ENCODE results near the gene SSBP2. TPM values are rescaled to one million over a fixed set of nuclear protein-coding genes. Genes with fewer than 3 reads are reported as not detected.
"Not testable (repeated sequence)": the region's sequence is repeated elsewhere in the genome, so short reads cannot be mapped to it uniquely, and the experiment has no call there.

The SSBP2 gene
- total RNA-seq, 4 donors from 2014 or later: 38.6 to 58.5 (median 51.8) TPM

DNA sequence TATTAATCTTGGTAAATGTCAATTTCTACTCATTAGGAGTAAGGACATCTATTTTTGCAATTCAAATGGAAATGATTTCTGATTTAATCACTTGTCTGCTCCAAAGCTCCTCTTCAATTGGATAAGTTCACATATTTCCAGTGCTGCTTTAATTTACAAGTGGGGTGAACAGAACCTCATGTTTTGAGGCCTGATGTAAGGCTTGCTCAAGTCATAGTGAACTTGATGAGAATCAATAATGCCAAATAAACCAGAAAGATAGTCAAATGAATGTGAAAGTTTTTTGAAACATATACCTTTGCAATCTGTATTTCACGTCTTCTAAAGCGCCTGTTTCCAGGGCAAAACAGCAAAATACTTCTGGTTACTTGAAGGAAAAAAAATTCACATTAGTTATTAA, 341.5 kb downstream of the SSBP2 start:
- H3K4me3 ChIP-seq (replicated peaks in 1 of 3): no peak overlapping the region
- intact Hi-C loops (cut with DNase I): no loop called here
- H3K27me3 ChIP-seq: no peaks in the 10 kb centered on the region
- H3K36me3 ChIP-seq: no peaks in the 10 kb centered on the region
- no peak overlapping the region for H3K27ac ChIP-seq
- H3K9me3 ChIP-seq: no peaks in the 10 kb centered on the region
- H3K4me1 ChIP-seq: no peaks in the 10 kb centered on the region
- 95 to 96% methylated on average over 2 of the region's 2 CpGs for WGBS, 2 donors
- DNase-seq: no peak
- TF ChIP-seq, protein P1, sequence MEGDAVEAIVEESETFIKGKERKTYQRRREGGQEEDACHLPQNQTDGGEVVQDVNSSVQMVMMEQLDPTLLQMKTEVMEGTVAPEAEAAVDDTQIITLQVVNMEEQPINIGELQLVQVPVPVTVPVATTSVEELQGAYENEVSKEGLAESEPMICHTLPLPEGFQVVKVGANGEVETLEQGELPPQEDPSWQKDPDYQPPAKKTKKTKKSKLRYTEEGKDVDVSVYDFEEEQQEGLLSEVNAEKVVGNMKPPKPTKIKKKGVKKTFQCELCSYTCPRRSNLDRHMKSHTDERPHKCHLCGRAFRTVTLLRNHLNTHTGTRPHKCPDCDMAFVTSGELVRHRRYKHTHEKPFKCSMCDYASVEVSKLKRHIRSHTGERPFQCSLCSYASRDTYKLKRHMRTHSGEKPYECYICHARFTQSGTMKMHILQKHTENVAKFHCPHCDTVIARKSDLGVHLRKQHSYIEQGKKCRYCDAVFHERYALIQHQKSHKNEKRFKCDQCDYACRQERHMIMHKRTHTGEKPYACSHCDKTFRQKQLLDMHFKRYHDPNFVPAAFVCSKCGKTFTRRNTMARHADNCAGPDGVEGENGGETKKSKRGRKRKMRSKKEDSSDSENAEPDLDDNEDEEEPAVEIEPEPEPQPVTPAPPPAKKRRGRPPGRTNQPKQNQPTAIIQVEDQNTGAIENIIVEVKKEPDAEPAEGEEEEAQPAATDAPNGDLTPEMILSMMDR (IDR thresholded peaks at IDR 0.05): no peak
- no peak for TF ChIP-seq POLR2A (IDR thresholded peaks at IDR 0.05)

DNA sequence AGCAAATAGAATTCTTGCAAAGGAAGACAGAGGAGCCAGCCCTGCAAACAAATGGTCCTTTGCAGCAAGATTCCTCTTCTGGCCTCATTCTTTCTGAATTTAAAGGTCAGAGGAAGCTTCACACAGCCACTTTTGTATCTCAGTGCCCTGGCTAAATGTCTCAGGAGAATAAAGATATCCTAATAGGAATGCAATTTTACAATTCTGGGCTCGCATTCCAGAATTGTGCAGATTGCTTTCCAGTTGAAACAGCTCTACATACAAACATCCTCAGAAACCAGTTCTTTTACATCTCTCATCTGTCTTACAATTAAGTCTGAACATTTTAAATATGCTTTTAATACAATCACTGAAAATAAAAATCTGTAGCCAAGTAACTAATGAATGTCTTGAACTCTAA, 342.4 kb downstream of the SSBP2 start:
- DNase-seq: no peak
- TF ChIP-seq POLR2A (IDR thresholded peaks at IDR 0.05): no peak
- TF ChIP-seq, protein P1 (IDR thresholded peaks at IDR 0.05): no peak
- no peaks in the 10 kb centered on the region for H3K9me3 ChIP-seq
- no peak overlapping the region for H3K27ac ChIP-seq
- H3K4me3 ChIP-seq (replicated peaks in 1 of 3): no peak overlapping the region
- no peaks in the 10 kb centered on the region for H3K4me1 ChIP-seq
- no peaks in the 10 kb centered on the region for H3K36me3 ChIP-seq
- intact Hi-C loops (cut with DNase I): no loop called here
- H3K27me3 ChIP-seq: no peaks in the 10 kb centered on the region
- whole genome bisulfite sequencing, 2 donors: 80 to 82% methylated on average over 1 of the region's 1 CpG

DNA sequence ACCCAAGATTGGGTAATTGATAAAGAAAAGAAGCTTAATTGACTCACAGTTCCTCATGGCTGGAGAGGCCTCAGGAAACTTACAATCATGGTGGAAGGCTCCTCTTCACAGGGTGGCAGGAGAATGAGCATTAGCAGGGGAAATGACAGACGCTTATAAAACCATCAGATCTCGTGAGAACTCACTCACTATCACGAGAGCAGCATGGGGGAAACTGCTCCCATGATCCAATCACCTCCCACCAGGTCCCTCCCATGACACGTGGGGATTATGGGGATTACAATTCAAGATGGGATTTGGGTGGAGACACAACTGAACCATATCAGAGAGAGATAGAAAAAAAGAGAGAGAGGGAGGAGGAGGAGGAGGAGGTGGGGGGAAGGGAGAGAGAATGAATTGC, 343.1 kb downstream of the SSBP2 start:
- H3K27ac ChIP-seq; intact Hi-C loops (cut with DNase I); H3K36me3 ChIP-seq; H3K4me1 ChIP-seq; H3K27me3 ChIP-seq; H3K9me3 ChIP-seq; DNase-seq; H3K4me3 ChIP-seq (replicated peaks in 1 of 3): not testable (repeated sequence)
- WGBS, 2 donors: 70 to 72% methylated on average over 4 of the region's 4 CpGs

GRCh38 chr5:81405126-81405891, 345.6 kb downstream of the SSBP2 start:
- WGBS, 2 donors: 87 to 92% methylated on average over 7 of the region's 7 CpGs
- Histone ChIP-seq H3K27me3 (no peaks in the 10 kb centered on the region), H3K36me3 (no peaks in the 10 kb centered on the region), H3K9me3 (no peaks in the 10 kb centered on the region), H3K4me1 (no peaks in the 10 kb centered on the region), H3K27ac (no peak overlapping the region), H3K4me3 (replicated peaks in 1 of 3) (no peak overlapping the region)
- intact Hi-C loops (cut with DNase I): no loop called here
- no peak for DNase-seq
- no peak for TF ChIP-seq POLR2A (IDR thresholded peaks at IDR 0.05)
- TF ChIP-seq, protein P1 (IDR thresholded peaks at IDR 0.05): no peak

- 27 to 66% methylated on average over 2 of the region's 2 CpGs for WGBS, 2 donors
- intact Hi-C loops (cut with DNase I): no loop called here
- DNase-seq: no peak
- Histone ChIP-seq H3K27me3 (no peaks in the 10 kb centered on the region), H3K4me1 (no peaks in the 10 kb centered on the region), H3K9me3 (no peaks in the 10 kb centered on the region), H3K4me3 (replicated peaks in 1 of 3) (no peak overlapping the region), H3K27ac (no peak overlapping the region), H3K36me3 (no peaks in the 10 kb centered on the region)
- no peak for TF ChIP-seq POLR2A (IDR thresholded peaks at IDR 0.05)
- TF ChIP-seq, protein P1 (IDR thresholded peaks at IDR 0.05): no peak
These were observed 348.5 kb downstream of the SSBP2 start for GRCh38 chr5:81402192-81402930.

Data from thyroid gland (tissue), 4 donors.